ENCODE results near the gene ABCA7.
A peak's percentile ranks its signal among the peaks of the same experiment; 100 is the strongest.

ABCA7 gene

DNA sequence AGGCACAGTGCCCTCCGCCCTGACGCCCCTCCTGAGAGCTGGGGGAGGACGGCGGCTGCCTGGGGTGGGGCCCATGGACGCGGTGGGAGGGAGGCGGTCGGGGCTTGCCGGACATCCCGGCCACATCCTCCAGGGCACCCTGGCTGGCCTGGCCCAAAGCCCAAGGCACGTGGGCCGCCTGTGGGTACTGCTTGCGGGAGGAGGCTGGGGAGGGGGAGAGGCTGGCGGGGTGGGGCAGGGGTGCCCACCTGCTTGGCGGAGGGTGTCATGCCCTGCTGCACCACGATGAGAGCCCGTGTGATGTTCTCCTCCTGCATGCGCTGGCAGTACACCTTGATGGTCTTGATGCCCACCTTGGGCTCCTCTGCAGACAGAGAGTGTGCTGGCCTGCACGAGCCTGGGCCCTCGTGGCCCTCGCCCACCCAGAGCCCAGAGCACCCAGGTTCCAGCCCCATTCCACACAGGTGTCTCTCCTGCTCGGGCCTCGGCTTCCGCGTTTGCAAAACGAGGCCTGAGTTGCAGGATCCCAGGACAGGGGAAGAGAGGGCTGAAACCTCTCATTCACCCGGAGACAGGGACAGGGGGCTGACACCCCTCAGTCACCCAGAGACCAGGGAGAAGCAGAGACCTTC lies 51.8 kb downstream of the ABCA7 start:
- no peak for DNase-seq

DNA sequence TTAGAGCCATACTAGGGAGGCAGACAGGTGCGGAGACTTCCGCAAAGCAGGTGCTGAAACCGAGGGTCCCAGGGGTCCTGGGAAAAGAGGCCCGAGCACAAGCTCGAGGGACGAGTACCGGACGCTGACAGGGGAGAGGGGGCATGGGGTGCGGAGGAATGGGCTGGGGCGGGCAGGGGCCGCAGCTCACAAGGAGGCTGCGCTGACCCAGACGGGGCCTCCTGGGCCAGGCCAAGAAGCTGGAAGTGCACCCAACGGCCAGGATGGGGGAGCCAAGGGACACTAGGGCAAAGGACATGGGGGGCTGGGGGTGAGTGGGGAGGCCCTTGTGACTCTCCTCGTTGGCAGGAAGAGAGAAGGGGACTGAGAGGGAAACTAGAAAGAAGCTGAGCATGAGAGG lies 53.4 kb downstream of the ABCA7 start:
- DNase-seq, result no peak

DNA sequence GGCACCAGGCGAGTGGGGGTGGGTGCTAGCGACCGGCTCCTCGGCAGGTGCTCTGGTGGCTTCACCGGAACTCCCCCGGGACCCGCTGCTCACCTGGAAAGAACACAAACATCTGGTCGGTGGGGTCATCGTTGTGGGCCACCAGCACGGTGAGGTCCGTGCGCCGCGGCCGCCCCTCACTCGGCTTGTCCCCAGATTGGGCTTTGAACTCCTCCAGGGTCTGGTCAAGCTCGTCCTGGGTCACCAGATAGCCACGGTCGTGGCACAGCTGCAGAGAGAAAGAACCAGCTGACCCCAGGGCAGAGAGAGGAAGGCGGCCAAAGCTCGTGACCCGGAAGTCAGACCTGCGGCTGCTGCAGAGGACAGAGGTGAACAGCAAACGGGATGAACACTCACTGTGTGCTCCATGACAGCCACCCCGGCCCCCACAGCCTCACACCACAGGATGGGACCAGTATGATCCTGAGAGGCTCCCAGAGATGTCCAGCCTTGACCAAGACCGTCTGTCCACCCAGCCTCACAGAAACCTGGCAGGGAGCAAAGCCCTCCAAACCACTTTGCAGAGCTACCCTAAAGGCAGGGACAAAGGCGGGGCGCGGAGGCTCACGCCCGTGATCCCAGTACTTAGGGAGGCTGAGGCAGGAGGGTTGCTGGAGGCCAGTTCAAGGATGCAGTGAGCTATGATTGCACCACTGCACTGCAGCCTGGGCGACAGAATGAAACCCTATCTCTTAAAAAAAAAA lies 54.1 kb downstream of the ABCA7 start:
- no peak for DNase-seq

DNA sequence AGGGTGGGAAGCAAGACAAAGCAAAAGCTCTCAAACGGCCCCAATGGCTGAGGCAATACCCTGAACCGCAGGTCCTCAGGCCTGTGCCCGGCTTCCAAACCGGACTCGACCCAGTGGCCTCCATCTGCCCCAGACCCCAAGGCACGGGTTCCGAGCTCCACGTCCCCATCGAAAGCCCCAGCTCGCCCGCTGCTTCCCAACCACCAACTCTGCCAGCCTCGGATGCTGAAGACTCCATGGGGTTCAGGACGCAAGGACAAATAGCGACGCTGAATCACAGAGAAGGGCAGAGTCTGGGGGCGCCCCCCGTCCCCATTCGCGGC lies 54.7 kb downstream of the ABCA7 start:
- DNase-seq, result no peak

DNA sequence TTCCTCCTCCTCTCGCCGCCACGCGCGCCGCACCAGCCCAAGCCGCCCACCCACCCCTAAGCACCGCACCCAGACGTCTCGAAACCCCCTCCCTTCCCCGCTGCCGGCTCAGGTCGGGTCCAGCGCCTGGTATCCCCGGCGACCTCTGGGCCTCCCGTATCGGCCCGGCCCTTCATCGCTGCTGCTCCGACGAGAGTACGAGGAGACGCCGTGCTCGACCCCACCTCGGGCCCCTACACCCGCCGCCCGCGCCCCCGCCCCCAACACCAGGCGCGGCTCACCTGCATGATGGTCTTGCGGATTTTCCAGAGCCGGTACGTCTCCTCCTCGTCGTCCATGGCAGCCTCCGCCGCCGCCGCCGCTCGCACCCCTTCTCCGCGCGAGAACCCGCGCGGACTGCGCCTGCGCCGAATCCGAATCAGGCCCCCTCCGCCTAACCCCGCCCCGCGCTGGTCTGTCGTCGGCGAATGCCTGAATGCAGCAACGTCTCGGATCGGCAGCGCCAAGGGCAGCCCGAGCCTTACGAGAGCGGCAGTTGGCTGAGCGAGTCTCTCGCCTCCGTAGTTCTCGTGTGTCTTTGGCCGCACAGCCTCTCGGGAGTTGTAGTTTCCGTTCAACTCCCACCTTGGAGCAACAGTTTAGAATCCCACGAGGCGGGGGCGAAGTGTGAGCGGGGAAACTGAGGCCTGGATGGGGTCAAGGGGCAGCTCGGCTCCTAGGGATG lies 55.2 kb downstream of the ABCA7 start, which contains the start of gene POLR2E:
TSS of gene POLR2E (minus strand) at position 398 of the 724 bp plus-strand sequence. CDS start at position 338, 60 bp downstream.
- DNase-seq, result peak; percentile 99

DNA sequence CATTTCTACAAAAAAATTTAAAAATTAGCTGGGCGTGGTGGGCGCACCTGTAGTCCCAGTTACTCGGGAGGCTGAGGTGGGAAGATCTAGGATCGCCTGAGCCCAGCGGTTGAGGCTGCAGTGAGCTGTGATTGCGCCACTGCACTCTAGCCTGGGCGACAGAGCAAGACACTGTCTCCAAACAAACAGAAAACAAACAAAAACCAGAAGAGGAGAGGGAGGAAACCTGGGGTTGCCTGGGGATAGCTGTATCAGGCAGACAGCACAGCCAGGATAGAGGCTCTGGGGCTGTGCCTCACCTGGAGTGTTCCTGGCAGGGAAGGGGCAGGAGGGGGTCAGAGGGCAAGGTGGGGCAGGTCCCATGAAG lies 57.9 kb downstream of the ABCA7 start:
- DNase-seq, result no peak

DNA sequence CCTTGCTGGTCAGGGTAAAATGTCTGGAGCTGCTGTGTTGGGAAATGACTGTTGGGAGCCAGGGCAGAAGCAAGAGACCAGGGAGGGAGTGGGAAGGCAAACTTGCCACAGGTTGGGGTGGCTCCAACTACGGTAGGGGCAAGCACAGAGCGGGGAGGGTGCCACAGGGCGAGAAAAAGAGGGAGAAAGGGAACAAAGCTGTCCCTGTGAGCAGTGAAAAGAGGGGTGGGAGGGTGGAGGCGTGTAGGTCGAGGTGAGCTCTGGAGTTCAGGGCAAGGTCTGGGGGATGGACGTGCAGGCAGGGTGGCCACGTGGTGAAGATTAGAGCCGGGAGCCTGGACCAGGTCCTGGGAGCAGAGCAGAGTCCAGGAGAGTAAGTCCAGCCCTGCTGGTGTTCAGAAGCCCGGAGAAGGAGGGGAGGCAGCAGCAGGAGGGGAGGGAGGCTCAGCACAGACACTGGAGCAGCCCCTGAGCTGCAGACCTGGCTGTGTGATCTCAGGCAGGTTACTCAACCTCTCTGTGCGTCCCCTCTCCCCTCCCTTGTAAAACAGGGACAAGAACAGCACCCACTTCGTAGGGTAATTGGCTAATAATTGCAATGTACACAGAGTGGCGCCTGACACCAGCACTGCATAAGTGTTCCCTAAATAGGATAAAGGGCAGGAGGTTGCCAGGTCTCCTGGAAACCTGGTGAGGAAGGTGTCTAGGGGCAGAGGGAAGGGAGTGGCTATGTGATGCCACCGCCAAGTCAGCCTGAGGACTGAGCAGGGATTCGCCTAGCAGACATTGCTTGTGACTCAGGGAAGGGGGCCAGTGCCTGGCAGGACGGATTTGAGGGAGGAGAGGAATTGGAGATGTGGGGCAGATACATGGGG lies 58.5 kb downstream of the ABCA7 start:
- DNase-seq, result no peak

DNA sequence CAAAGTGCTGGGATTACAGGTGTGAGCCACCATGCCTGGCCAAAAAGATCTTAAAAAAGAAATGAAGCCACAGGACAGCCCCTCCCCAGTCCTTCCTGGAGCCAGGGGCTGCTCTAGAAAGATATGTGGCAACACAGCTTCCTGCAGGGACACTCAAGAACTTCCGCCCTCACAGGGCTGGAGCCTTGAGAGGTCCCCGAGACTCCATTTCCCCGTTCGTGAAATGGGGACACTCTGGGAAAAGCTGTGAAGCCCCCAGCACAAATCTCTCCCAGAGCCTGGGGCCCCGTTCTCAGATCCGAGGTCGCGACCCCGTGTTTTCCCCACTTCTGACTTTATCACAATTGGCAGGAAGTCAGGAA lies 61.4 kb downstream of the ABCA7 start:
- DNase-seq, result no peak

DNA sequence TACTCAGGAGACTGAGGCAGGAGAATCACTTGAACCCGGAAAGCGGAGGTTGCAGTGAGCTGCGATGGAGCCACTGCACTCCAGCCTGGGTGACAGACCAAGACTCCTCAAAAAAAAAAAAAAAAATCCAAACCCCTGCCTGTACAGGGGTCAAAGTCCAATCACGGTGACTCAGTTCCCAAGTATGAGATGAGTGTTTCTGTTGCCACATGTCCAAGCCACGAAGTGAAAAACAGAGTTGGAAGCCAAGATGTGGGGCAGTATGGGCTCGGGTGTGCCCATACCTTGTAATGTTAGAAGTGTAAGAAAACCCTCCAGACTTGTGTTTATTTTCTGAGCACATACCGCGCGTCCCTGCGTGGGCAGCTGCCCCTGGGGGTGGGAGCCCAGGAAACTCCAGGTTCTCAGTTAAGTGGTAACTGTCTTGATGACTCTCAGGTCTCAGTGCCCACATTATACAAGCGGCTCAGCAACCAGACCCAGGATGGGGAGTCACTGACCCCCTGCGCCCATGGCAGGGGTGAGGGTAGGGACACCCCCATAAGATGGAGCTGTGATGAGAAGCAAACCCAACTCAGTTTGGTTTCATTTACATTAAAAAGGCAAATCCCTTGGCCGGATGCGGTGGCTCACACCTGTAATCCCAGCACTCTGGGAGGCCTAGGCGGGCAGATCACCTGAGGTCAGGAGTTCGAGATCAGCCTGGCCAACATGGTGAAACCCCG lies 62.7 kb downstream of the ABCA7 start:
- peak; percentile 88 for DNase-seq

DNA sequence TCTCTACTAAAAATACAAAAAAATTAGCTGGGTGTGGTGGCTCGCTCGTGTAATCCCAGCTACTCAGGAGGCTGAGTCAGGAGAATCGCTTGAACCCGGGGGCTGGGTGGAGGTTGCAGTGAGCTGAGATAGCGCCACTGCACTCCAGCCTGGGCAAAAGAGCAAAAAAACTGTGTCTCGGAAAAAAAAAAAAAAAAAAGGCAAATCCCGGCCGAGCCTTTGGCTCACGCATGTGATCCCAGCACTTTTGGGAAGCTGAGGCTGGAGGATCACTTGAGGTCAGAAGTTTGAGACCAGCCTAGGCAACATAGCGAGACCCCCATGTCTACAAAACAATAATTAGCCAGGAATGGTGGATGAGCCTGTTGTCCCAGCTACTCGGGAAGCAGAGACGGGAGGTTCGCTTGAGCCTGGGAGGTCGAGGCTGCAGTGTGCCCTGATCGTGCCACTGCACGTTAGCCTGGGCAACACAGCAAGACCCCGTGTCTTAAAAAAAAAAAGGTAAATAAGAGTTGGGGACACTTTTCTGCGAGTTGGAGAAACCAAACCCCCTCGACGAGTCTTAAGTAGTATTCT lies 63.3 kb downstream of the ABCA7 start:
- DNase-seq, result no peak

DNA sequence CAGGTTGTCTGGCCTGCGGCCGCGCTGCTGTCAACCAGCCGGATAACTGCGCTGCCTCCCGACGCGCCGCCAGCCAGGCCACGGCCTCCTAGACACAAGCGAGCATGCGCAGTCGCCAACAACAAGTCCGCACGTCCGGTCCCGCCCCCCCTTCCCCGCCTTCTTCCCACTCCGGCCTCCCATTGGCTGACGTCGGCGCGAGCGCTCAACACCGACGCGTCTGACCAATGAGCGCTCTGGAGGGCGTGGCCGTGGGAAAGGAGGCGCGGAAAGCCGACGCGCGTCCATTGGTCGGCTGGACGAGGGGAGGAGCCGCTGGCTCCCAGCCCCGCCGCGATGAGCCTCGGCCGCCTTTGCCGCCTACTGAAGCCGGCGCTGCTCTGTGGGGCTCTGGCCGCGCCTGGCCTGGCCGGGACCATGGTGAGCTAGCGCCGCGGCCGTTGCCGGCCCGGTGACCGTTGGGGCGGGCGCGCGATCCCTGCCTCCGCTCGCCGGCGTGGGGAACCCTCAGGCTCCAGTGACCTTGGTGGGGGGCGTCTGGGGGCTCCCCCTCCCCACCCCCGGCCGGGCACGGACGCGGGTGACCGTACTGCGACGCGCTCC lies 63.9 kb downstream of the ABCA7 start, which contains the start of gene GPX4:
TSS of gene GPX4 (plus strand) at position 287 of the 603 bp plus-strand sequence. CDS start at position 337, 50 bp downstream.
- peak; percentile 99 for DNase-seq

DNA sequence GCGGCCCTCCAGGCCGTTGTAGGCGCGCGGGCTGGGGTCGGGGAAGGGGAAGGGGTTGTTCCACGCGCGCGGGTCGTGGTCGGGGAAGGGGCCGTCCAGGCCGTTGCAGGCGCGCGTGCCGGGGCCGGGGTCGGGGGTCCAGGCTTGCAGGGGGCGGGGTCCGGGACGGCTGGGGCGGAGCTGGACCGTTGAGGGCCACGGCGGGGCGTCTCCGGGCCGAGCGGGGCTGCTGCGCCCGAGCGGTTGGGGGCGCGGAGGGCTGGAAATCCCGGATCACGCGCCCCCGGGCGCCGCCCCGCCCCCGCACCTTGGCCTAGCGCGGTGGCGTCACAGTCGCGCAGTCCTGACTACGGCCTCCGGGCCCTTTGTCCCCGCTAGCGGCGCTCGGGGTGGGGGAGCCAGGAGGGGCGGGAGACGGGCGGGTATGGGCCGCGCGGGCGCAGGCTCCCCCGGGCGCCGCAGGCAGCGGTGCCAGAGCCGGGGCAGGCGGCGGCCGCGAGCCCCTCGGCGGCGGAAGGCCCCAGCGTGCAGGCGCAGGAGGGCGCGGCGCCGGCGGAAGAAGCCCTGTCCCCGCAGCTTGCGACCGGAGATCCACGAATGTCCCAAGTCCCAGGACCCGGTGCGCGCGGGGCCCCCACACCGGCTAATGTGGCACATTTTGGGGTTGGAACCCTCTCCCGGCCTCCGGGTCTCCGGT lies 64.6 kb downstream of the ABCA7 start:
- DNase-seq, result peak; percentile 92

DNA sequence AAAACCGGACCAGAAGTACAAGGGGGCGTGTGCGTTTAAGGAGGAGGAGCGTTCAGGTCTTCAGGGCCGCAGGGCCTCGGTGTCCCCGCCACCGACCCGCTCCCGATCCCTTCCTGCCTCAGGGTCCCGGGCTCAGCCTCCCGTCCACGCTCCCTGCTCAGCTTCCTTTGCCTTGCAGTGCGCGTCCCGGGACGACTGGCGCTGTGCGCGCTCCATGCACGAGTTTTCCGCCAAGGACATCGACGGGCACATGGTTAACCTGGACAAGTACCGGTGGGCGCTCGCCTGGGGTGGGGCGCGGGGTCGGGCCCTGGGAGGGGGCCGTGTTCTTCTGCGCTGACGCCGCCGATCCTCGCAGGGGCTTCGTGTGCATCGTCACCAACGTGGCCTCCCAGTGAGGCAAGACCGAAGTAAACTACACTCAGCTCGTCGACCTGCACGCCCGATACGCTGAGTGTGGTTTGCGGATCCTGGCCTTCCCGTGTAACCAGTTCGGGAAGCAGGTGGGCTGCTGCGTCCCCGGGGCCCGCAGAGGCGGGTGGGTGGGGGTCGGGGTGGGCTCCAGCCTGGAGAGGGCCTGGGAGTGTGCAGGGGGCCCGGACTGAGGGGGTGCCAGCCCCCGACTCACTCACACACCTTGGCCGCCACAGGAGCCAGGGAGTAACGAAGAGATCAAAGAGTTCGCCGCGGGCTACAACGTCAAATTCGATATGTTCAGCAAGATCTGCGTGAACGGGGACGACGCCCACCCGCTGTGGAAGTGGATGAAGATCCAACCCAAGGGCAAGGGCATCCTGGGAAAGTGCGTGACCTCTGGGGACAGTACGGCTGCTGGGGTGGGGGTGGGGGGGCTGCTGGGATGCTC lies 65.3 kb downstream of the ABCA7 start:
- DNase-seq, result no peak

DNA sequence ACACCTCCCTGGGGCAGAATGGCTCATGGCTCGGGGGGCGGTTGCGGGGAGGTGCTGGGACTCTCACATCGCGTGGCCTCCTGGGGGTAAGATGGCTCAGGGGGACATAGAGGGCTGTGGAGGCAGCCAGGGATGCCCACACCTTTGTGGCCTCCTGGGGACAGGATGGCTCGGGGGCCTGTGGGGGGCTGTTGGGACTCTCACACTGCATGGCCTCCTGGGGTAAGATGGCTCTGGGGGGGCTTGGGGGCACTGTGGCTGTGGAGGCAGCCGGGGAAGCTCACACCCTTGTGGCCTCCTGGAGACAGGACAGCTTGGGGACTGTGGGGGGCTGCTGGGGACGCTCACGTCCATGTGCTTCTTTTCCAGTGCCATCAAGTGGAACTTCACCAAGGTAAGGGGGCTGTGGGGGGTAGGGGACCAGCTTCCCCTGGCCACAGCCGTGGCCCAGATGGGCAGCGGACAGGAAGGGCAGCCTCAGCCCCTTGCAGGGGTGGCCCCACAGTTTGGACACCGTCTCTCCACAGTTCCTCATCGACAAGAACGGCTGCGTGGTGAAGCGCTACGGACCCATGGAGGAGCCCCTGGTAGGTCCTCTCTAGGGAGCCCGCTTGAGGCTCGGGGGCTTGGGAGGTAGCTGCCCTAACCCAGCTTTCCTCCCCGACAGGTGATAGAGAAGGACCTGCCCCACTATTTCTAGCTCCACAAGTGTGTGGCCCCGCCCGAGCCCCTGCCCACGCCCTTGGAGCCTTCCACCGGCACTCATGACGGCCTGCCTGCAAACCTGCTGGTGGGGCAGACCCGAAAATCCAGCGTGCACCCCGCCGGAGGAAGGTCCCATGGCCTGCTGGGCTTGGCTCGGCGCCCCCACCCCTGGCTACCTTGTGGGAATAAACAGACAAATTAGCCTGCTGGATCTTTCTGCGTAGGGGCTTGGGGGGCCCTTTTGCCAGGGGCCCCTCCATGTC lies 66.2 kb downstream of the ABCA7 start:
- no peak for DNase-seq

DNA sequence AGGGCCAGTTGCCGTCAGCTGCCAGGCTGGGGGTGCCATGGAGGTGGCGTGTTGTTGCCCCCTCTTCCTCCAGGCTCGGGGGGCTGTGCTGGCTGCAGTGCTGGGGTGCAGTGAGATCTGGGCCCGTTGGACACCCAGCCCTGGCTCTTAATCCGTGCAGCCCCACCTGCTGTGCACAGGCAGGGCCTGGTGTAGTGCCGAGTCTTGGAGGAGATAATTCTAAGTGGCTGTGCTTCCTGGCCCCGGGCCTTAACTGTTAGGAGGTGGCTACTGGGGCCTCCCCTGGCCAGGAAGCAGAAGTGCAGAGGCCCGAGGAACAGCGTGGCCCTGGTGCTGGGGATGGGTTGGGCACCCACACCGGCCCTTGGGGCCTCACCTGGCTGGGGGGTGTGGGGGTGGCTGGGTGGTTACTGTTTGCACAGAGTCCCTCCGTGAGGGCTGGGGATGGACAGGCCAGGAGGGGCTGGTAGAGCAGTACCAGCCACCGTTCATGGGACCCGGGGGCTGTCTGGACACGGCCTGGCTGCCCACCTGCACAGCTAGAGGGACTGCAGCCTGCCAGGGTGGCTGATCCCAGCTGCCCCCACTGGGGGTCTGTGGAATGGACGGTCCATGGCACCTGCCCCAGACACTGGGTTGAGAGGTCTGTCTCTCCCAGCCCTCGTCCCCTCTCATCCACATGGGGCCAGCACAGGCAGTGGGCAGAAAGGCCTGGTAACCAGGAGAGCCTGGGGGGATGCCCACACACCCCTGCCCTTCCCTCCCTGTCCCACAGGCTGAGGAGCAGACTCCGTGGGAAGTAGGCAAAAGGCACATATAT lies 67.1 kb downstream of the ABCA7 start:
- DNase-seq, result no peak

DNA sequence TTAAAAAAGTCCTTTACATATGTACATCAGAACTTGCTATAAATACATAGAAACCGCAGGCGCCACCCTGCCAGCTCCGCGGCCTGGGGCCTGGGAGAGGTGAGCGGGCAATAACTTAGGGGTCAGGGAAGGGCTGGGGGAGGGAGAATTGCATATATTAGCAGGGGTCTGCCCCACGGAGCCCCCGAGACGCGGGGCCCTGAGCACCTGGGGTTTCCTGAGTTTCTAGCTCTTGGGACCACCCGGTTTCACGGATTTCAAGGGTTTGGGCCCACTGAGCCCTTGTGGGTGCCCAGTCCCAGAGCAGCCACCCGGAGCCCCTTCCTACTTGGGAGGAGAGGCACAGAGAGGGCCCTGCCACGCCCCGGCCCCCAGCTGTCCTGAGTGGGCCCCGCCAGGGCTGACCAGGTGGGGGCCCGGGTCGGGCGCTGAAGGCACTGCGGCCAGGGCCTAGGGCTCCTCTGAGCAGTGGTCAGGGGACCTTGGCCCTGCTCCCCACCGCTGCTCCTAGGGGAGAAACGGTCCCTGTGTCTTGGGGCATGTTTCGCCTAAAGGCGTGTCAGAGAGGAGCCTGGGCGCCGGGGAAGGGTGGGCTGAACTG lies 67.9 kb downstream of the ABCA7 start:
- DNase-seq, result no peak

DNA sequence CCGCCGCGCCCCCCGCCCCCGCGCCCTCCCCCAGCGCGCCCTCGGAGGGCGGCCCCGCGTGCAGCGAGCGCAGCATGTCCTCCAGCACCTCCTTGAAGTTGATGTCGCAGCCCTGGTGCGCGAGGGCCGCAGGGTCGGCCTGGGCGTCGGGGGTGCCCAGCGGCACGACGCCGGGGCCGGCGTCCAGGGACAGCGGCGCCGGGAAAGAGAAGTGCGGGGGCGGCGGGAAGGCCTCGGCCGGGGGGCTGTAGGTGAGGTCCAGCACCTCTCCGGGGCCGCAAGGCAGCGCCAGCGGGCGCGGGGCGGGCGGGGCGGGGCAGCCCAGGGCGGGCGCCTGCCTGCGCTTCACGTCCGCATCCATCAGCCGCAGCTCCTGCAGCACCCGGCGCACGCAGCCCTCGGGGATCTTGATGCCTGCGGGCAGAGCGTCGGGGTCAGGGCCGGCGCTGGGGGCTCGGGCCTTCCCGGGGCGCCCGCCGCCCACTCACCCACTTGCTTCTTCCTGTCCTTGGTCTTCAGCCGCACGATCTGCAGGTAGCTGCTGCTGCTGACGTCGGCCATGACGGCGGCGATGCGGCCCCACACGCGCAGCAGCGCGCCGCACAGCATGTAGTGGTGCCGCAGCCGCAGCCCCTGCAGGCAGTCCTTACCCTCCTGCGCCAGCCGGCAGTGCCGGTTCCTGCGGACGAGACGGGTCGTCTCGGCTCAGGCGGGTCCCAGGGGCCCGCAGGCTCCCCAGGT lies 68.6 kb downstream of the ABCA7 start:
- DNase-seq, result no peak
